ENCODE data around the gene PLEKHH3.

PLEKHH3 gene

DNA sequence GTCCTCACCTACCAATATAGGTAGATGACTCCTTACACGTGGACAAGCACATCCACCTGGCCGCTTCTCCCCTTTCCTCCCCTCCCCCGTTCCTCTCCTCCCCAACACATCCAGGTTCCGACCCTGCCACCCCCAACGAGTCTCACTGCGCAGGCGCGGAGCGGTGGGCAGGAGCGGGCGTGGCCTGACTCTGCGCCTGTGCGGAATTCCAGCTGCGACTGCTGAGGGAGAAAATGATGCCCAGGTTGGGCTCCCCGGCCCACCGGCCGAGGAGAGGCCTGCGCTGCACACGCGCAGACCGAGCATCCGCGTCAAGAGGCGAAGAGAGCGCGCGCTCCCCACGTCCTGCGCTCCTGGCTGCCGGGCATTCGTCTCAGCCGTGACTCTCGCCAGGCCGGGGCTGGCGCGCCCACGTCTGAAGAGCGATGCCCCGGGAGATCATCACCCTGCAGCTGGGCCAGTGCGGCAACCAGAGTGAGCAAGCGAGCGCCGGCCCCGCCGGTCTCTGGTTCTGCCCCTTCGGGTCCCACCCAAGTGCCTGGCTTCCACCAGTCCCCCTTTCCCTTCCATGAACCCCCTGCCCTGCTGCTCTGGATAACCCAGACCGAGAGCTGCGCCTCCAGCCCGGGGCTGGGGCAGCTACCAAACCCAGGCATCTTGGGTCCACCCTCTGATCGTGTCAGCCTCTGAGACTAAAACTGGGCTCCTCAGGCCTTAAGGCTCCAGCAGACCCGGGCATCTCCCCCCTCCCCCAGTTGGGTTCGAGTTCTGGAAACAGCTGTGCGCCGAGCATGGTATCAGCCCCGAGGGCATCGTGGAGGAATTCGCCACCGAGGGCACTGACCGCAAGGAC, 17.5 kb downstream of the PLEKHH3 start, which contains the start of gene TUBG2:
Gene TUBG2, plus strand, starts transcription at position 206 of the 853 bp plus-strand sequence. Its CDS starts 220 bp downstream, at position 426.
- H3K9me3 ChIP-seq, result no peaks in the 10 kb centered on the region
- H3K4me1 ChIP-seq, result peaks cover 13% of the 10 kb centered on the region
- H3K27me3 ChIP-seq, result no peaks in the 10 kb centered on the region
- peak; percentile 95 for DNase-seq
- TF ChIP-seq, protein P1, sequence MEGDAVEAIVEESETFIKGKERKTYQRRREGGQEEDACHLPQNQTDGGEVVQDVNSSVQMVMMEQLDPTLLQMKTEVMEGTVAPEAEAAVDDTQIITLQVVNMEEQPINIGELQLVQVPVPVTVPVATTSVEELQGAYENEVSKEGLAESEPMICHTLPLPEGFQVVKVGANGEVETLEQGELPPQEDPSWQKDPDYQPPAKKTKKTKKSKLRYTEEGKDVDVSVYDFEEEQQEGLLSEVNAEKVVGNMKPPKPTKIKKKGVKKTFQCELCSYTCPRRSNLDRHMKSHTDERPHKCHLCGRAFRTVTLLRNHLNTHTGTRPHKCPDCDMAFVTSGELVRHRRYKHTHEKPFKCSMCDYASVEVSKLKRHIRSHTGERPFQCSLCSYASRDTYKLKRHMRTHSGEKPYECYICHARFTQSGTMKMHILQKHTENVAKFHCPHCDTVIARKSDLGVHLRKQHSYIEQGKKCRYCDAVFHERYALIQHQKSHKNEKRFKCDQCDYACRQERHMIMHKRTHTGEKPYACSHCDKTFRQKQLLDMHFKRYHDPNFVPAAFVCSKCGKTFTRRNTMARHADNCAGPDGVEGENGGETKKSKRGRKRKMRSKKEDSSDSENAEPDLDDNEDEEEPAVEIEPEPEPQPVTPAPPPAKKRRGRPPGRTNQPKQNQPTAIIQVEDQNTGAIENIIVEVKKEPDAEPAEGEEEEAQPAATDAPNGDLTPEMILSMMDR (IDR thresholded peaks at IDR 0.05; ENCODE audit: low read depth, low read length), result no peak
- peaks cover 15% of the 10 kb centered on the region for H3K36me3 ChIP-seq
- peak within 1 kb of the TSS; percentile 76 for H3K4me3 ChIP-seq (ENCODE audit: low read depth, low read length)

DNA sequence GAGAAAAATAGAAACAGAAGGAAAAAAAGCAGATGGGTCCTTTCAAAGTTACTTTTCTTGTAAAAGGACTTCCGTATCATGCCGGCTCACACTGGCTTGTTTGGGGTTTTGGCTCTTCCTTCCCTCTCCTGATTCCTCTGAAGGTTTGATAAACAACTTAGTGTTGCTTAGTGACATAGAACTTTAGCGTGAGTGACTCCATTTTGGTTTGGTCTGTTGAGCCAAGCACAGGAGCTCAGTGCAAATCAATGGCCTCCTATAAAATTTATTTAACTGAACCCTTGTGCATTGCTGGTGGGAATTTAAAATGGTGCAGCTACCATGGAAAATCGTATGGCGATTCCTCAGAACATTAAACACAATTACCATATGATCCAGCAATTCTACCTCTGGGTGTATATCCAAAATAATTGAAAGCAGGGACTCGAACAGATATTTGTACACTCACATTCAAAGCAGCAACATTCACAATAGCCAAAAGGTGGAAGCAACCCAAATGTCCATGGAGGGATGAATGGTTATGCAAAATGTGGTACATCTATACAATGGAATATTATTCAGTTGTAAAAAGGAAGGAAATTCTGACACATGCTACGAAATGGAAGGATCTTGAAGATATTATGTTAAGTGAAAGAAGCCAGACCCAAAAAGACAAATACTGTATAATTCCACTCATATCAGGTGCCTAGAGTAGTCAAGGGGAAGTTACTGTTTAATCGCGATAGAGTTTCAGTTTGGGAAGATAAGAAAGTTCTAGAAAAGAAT, 18.8 kb downstream of the PLEKHH3 start:
- Histone ChIP-seq H3K4me3 (ENCODE audit: low read depth, low read length) (no peak overlapping the region), H3K4me1 (peaks cover 16% of the 10 kb centered on the region), H3K9me3 (no peaks in the 10 kb centered on the region), H3K27me3 (no peaks in the 10 kb centered on the region), H3K36me3 (peaks cover 14% of the 10 kb centered on the region)
- TF ChIP-seq, protein P1 (IDR thresholded peaks at IDR 0.05; ENCODE audit: low read depth, low read length), result no peak
- no peak for DNase-seq

DNA sequence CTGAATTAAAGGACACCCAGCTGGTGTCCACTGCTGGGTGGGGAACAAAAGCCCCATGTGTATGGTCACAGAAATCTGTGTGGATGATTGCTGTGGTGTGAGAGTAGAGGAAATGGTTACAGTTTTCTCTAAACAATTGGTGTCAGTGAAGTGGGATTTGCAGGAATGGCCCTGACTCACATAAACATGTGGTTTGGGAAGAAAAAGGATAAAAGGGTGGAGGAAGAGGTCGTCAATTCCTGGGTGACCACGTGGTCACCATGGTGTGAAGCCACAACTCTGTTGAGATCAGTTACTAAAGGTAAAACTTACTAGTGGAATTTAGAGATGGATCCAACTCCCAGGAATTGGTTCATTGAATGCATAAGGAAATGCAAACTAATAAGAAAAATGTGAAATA, 21.3 kb downstream of the PLEKHH3 start:
- DNase-seq, result no peak
- no peaks in the 10 kb centered on the region for H3K36me3 ChIP-seq
- TF ChIP-seq, protein P1 (IDR thresholded peaks at IDR 0.05; ENCODE audit: low read depth, low read length), result no peak
- H3K9me3 ChIP-seq, result no peaks in the 10 kb centered on the region
- no peaks in the 10 kb centered on the region for H3K27me3 ChIP-seq
- no peak overlapping the region for H3K4me3 ChIP-seq (ENCODE audit: low read depth, low read length)
- peaks cover 15% of the 10 kb centered on the region for H3K4me1 ChIP-seq

DNA sequence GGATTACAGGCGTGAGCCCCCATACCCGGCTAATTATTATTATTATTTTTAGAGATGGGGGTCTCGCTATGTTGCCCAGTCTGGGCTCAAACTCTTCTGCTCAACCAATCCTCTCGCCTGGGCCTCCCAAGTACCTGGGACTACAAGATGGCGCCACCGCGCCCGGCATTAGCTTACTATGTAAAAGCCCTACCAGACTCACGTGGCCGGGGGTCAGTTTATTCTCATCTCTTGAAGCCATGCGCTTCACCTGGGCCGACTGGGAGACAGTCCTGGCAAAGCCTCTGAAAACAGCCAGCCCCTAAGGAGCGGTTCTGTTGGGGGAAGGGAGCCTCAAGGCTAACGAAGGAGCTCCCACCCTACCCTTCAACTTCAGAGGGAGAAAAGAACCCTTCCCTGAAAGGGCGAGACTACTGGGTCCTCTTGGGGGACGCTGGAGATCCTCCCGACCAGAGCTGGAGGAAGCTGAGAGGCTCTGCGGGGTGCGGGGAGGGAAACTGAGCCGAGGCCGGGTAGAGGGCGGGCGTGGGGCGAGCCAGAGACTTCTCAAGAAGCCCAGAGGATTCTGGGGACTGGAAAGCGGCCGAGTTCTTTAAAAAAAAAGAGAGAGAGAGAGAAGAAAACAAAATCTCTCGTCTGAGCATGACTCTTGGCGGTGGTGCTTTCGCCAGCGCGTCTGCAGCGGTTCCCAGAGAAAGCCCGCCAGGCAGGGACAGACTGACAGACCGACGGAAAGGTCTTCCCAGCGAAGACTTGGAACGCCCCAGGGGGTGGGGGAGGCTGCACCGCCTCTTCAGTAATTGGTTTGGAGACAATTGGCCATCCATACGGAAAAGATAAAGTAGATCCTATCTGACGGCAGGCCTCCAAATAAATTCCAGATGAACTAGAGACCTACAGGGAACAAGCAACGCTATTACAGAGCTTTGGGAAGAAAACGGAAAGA, 23.3 kb downstream of the PLEKHH3 start:
- DNase-seq, result peak; percentile 95
- Histone ChIP-seq H3K9me3 (no peaks in the 10 kb centered on the region), H3K4me1 (peaks cover 10% of the 10 kb centered on the region), H3K27me3 (no peaks in the 10 kb centered on the region), H3K4me3 (ENCODE audit: low read depth, low read length) (peak overlapping the region; percentile 52), H3K36me3 (no peaks in the 10 kb centered on the region)
- TF ChIP-seq, protein P1 (IDR thresholded peaks at IDR 0.05; ENCODE audit: low read depth, low read length), result no peak

DNA sequence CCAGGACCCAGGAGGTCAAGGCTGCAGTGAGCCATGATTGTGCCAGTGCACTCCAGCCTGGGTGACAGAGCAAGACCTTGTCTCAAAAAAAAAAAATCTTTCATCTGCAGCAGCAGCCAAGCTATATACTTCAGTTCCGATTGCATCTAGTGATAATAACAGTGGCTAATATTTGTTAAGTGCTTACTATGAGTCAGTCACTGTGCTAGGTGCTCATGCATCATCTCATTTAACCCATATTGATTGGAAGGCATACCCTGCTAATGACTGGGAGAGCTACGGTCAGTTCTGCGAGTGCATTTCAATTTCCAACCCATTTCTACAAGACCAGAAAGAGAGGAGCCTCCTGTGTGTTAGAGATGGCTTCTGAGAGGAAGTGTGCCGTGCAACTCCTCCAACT, 25.4 kb downstream of the PLEKHH3 start:
- no peak overlapping the region for H3K4me3 ChIP-seq (ENCODE audit: low read depth, low read length)
- peaks cover 10% of the 10 kb centered on the region for H3K4me1 ChIP-seq
- no peaks in the 10 kb centered on the region for H3K36me3 ChIP-seq
- no peak for DNase-seq
- TF ChIP-seq, protein P1 (IDR thresholded peaks at IDR 0.05; ENCODE audit: low read depth, low read length), result no peak
- H3K27me3 ChIP-seq, result no peaks in the 10 kb centered on the region
- no peaks in the 10 kb centered on the region for H3K9me3 ChIP-seq
